NB4 (cell line): ENCODE results near the gene CYBA.
A peak's percentile ranks its signal among the peaks of the same experiment; 100 is the strongest.

Experiments
- DNase-seq: peaks from one replicate; pipeline ENCODE4 v3.0.0; 2010; ENCODE audit warnings: low read depth
- H3K4me3 ChIP-seq: one replicate; pipeline ENCODE4 v1.5.1; 2011; ENCODE audit warnings: mild to moderate bottlenecking, low read depth, low read length, moderate library complexity
- CTCF ChIP-seq: IDR thresholded peaks from one replicate; pipeline ENCODE4 v1.5.1; 2012; ENCODE audit warnings: low read depth, low read length
- MAX ChIP-seq: IDR thresholded peaks from 2 replicates; pipeline ENCODE4 v1.6.1; 2011; ENCODE audit warnings: low read depth, low read length
- MYC ChIP-seq: IDR thresholded peaks from 2 replicates; pipeline ENCODE4 v1.6.1; 2011; ENCODE audit warnings: low read depth, low read length
- POLR2A ChIP-seq: IDR thresholded peaks from 2 replicates; pipeline ENCODE4 v1.6.1; 2011; ENCODE audit warnings: mild to moderate bottlenecking; ENCODE audit not compliant: insufficient read length; ENCODE audit errors: extremely low read depth

Gene CYBA

GRCh38 chr16:88681709-88682451 lies 31.0 kb upstream of the CYBA start:
- peak overlapping the region; percentile 6 for H3K4me3 ChIP-seq
- TF ChIP-seq MYC (peak; percentile 89), POLR2A (no peak), MAX (peak; percentile 80), CTCF (no peak)
- peak; percentile 96 for DNase-seq

DNA sequence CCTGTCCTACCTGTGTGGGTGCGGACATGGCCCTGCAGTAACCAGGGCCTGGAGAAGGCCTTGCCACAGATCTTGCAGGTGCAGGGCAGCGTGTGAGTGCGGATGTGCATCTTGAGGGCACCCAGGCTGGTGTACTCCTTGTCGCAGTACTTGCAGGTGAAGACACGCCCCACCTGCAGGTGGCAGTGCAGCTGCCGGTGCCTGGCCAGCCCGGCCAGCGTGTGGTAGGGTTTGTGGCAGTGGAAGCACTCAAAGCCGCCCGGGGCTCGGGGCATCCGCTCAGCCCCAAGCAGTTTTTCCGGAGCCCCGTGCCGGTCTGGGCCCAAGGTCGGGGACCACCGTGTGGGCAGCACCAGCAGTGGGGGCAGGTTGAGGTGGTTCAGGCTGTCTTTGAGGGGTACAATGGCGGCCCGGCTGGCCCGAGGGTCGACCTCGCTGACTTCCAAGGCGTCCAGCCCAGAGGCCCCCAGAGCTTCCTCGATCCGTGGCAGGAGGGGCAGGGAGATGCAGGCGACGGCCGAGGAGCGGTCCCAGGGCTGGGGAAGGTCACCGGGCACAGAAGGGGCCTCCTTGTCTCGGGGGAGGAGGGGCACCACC lies 30.3 kb upstream of the CYBA start:
- peak; percentile 47 for TF ChIP-seq CTCF
- TF ChIP-seq POLR2A = no peak
- DNase-seq = peak; percentile 62
- H3K4me3 ChIP-seq = no peak overlapping the region

GRCh38 chr16:88680554-88681083 lies 29.8 kb upstream of the CYBA start:
- H3K4me3 ChIP-seq = no peak overlapping the region
- no peak for DNase-seq
- TF ChIP-seq MAX (no peak), POLR2A (no peak), MYC (no peak), CTCF (no peak)

DNA sequence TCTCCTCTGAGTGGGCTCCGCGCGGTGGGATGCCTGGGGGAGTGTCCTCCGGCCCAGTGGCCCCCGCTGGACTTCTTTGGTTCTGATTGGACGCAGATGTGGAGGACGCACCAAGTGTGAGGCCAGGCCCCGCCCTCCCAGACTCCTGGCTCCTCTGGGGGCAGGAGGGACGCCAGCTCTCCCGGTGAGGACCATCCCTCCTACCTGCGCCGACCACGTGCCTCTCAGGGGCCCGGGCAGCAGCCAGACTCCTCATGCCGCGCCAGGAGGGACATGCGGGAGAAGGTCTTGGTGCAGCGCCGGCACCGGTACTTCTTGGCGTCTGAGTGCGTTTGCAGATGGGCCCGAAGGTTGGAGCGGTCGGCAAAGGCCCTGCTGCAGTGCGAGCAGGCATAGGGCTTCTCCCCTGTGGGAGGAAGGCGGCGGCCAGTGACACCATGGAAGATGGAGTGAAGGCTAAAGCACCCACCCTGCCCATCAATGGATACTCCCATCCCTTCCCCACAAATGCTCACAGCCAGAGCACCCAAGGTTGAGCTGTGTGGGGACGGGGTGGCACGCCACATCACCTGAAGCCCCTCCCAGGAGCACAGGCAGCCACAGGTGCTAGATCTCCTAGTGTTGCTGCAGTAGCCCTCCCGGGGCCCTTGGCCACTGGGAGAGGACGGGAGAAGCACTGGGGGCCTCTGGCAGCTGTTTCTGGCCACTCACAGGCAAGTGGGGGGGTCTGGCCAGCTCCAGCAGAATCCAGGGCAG lies 27.5 kb upstream of the CYBA start:
- no peak for TF ChIP-seq MAX
- DNase-seq = no peak
- H3K4me3 ChIP-seq = no peak overlapping the region

GRCh38 chr16:88677721-88678120 lies 26.9 kb upstream of the CYBA start:
- no peak overlapping the region for H3K4me3 ChIP-seq
- no peak for DNase-seq
- no peak for TF ChIP-seq POLR2A
- TF ChIP-seq MYC = no peak
- no peak for TF ChIP-seq CTCF
- no peak for TF ChIP-seq MAX
